Ecto neural progenitor cell (in vitro differentiated cells): ENCODE measurements around the gene TREML4.
A peak's percentile ranks its signal among the peaks of the same experiment; 100 is the strongest.
"Not testable (repeated sequence)": the region's sequence is repeated elsewhere in the genome, so short reads cannot be mapped to it uniquely, and the experiment has no call there.

Experiments
- DNase-seq: peaks from one replicate; pipeline ENCODE4 v3.0.0-alpha.2; 2018; ENCODE audit warnings: low spot score

The TREML4 gene

DNA sequence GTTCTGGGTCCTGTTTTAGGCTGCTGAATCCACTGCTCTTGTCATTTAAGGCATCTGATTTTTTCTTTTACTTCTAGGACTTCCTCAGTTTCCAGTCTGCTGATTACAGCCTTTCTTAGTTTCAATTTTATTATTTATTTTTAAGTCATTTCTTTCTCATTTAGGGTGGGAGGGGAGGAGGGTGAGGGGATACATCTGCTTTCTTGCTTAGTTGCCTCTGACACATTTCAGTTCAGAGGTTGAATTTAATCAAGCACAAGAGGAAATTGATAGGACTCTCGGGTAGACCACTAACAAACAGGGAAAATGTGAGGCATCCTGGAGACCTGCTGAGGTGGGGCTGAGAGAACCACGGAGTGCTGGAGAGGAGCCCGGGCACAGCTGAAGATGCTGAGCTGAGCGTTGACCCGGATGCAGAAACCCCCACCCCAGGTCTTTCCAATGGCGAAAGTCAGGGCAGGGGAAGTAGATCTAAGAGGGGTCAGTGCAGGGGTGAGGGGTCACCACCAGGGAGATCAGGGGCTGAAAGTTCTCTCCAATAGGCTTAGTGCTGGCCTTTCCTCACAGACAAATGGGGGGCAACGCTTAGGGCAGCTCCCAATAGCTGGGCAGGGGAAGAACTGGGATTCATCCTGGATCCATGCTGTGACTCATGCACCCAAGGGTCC is 19.6 kb upstream of the TREML4 start:
- DNase-seq: peak; percentile 30

- peak; percentile 38 for DNase-seq
Measured at GRCh38 chr6:41209547-41210320, 18.4 kb upstream of the TREML4 start.

- peak; percentile 38 for DNase-seq
Measured at GRCh38 chr6:41214559-41215238, 13.4 kb upstream of the TREML4 start.

DNA sequence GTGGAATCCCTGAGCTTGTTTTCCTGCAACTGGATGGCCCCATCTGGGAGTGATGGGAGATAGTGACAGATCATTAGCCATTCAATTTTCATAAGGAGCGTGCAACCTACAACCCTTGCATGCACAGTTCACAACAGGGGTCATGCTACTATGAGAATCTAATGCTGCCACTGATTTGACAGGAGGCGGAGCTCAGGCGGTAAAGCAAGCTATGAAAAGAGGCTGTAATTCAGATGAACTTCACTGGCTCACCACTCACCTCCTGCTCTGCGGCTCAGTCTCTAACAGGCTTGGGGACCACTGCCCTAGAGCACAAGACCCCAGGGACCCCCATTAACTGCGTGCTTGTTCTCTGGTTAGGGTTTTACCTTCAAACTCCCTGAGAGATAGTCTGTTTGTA is 12.4 kb upstream of the TREML4 start:
- no peak for DNase-seq

DNA sequence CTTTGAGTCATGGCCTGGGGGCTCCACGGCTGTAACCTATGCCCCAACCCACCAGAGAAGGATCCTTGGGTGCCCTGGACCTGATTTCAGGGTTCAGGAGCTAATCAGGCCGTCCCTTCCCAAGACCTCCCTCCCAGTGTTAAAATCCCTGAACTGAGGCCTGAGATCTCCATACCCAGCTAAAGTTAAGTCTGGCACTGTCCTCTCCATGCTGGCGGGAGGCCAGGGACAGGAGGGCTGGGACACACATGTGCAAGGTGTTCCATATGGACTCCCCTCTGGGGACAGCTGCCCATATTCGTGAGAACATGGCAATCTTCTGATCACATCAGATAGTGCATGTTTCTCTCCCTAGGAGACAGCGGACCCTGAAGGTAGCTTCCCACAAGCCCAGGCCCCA is 11.5 kb upstream of the TREML4 start:
- DNase-seq: no peak

DNA sequence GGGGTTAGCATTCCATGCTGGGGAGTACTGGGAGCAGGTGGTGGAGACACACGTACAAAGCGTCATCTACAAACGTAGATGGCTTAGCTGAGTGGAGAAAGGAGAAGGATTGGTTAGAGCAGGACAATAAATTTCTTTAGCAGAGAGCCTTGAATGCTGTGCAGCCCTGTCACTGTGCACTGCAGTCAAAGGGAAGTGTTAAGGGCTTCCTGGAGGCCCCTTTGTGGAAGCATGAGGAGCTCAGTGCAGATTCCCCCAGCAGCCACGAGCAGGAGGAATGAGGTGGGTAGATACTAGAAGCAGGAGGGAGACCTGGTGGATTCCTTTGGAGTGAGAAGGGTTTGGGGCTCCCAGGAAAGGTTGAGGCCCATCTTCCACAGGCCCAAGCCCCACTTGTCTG is 6.1 kb upstream of the TREML4 start:
- DNase-seq: no peak

DNA sequence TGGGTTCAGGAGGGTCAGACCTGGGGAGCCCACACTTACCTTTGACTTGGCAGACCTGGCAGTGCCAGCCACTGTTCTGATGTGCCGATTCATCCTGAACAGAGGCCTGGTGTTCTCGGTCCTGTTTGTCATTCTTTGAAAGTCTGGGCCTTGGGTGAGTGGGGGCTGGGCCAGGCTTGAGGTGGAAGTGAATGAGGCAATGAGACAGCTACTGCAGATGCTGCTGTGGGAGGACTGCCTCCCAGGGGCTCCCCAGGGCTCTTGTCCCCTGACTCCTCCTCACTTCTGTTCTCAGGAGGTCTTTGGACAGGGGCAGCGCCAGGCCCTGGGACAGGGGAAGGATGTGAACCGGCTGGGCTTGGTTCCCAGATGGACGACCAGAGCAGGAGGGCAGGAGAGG is 5.6 kb upstream of the TREML4 start:
- peak; percentile 34 for DNase-seq

- DNase-seq: no peak
Measured at GRCh38 chr6:41224800-41225199, 3.3 kb upstream of the TREML4 start.

DNA sequence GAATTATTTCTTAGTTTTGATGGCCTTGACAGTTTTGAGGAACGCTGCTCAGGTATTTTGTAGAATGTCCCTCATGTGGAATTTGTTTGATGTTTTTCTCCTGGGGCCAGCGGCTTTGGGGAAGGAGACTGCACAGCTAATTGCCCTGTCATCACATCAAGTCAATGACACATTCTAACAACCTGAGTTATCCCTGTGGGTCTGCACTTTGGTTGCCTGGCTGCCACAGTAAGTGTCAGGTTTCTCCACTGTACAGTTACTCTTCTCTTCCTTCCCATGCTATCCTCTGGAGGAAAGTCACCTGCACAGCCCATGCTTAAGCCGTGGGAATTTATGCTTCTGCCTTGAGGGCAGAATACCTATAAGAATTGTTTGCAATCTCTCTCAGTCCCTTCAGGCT is 1.4 kb upstream of the TREML4 start:
- DNase-seq: peak; percentile 38

- peak; percentile 43 for DNase-seq
Measured at GRCh38 chr6:41228616-41229015, 467 bp downstream of the TREML4 start.

DNA sequence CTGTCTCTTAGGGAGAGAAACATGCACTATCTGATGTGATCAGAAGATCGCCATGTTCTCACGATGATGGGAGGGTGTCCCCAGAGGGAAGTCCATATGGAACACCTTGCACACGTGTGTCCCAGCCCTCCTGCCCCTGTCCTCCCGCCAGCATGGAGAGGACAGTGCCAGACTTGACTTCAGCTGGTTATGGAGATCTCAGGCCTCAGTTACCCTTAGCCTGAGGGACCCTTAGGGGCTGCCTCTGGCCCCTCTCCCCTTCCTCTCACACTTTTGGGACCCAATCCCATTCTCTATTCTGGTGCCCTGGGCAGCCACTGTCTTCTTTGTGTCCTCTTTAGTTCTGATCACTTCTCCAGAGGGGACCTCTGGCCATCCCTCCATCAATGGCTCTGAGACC is 1.6 kb downstream of the TREML4 start:
- DNase-seq: no peak

DNA sequence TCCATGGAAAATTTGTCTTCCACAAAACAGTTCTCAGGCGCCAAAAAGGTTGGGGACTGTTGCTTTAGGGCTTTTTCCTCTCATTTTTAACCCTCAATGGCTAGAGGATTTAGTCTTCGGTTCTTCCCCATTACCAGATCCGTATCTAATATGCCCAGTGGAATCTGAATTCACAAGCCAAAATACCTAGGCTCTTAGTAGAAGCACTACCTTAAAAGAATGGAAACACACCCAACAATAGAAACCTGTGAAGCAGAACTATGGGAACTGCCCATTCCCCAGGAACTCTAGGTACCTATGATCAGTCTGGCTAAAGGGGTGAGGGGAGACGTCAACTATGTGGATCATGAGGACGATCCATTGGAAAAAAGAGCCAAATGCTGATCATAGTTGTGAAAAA is 3.1 kb downstream of the TREML4 start:
- no peak for DNase-seq

DNA sequence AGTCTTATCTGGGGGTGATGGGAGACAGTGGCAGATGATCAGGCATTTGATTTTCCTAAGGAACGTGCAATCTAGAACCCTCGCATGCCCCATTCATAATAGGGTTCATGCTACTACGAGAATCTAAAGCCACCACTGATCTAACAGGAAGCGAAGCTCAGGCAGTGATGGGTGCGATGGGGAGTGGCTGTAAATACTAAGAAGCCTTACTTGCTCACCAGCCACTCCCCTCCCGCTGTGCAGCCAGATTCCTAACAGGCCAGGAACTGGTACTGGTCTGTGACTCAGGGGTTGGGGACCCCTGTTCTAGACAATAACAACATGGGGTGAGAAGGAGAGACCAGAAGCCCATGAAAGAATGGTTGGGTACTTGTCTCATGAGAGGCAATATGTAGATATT is 4.5 kb downstream of the TREML4 start:
- DNase-seq: no peak

DNA sequence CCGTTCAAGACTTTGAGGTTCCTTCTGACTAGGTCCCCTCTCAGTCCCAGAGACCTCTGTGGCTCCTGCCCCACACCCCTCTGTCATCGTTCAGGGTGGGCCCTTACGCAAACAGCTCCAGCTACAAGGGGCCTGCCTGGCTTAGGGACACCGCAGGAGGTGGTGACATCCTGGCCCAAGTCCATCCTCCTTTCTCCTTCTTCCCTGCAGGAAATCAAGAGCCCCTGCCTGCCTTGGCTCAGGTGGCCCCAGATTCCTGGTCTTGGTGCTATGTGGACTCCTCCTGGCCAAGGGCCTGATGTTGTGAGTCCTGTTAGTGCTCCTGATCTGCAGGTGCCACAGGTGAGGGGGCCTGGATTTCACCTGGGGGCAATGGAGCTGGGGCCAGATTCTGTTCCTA is 8.1 kb downstream of the TREML4 start:
- DNase-seq: no peak

DNA sequence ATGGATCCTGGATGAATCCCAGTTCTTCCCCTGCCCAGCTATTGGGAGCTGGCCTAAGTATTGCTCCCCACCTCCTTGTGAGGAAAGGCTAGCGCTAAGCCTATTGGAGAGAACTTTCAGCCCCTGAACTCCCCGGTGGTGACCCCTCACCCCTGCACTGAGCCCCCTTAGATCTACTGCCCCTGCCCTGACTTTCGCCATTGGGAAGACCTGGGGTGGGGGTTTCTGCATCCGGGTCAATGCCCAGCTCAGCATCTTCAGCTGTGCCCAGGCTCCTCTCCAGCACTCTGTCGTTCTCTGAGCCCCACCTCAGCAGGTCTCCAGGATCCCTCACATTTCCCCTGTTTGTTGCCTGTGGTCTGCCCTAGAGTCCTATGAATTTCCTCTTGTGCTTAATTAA is 9.0 kb downstream of the TREML4 start:
- DNase-seq: no peak

DNA sequence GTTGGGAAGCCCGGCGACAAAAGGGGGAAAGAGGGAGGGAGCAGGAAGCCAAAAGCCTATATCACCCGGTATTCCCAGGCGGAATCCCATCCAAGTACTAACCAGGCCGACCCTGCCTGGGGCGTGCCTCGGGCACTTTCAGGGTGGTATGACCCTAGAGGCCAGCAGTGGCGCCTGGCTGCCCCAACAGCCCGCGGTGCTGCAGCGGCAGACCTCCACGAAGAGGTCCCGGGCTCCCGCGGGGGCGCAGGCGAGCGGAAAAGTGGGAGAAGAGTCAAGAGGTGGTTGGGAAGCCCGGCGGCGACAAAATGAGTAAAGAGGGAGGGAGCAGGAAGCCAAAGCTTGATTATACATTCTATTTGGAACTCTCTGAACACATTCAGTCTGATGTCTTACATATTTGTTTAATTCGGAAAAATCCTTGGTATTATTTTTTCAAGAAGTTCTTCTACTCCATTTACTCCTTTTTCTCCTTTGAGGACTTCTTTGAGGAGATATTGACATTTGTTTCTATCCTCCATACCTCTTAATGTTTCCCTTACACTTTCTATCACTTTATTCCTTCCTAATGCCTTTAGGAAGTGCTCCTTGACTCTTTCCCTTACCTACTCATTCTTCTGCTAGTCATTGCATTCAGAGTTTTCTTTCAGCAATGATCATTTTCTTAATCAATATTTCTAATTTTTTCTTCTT is 11.5 kb downstream of the TREML4 start:
- peak; percentile 75 for DNase-seq

DNA sequence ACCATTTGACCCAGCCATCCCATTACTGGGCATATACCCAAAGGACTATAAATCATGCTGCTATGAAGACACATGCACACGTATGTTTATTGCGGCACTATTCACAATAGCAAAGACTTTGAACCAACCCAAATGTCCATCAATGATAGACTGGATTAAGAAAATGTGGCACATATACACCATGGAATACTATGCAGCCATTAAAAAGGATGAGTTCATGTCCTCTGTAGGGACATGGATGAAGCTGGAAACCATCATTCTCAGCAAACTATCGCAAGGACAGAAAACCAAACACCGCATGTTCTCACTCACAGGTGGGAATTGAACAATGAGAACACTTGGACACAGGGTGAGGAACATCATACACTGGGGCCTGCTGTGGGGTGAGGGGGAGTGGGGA is 18.4 kb downstream of the TREML4 start:
- not testable (repeated sequence) for DNase-seq

DNA sequence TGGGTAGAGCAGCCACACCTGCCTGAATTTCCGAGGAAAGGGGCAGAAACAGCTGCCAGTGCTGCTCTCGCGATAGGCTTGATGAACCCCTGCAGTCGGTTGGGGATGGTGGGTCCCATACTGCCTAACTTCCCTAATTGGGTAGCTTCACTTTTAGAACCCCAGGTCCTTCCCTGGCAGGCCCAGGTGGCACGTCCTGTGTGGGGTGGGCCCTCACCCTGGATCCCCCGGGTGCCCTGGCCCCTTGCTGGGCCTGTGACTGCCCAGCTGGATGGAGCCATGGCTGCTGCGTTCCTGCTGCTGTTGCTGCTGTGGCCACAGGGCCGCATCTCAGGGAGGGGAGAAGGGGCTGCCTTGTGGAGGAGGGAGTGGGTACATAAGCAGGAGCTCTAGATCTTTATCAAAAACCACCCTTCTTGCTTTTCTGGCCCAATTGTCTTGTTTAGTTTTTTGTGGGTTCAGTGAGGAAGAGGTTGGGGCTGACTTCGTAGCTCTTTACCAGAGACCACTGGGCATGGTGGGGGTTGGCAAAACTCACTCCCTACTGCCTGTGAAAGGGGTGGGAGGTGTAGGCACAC is 19.2 kb downstream of the TREML4 start:
- DNase-seq: no peak

- no peak for DNase-seq
Measured at GRCh38 chr6:41247882-41248705, 19.9 kb downstream of the TREML4 start.

DNA sequence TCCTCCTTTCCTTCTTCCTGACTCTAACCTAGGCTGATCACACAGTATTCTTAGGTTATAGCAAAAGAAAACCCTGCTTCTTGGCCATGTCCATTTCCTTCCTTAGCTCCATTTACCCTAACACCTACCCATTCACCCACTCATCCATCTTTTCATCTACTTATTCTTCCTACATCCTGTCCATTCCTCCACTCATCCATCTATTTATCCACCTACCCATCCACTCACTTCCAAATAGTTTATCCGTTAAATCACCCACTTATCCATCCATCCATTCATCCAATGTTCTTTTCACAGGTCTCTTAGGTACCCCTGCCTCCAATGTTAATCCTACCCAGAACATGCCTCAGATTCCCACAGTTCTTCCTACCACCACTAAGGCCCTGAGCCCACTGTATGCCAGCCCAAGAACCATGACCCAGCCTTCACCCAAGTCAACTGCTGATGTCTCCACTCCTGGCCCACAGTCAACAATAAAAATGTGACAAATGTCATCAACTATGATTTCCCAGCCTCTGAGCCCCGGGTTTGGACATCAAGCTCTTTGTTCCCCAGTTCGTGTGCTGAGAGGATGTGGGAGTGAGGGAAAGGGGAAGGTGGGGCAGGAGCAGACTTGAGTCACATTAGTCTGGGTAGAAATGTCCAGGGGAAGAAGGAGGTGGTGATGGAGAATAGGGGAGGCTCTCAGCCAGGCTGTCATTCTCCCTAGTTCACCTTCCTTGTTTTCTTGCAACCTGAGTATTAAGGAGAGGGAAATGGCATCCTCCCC is 24.4 kb downstream of the TREML4 start:
- no peak for DNase-seq

DNA sequence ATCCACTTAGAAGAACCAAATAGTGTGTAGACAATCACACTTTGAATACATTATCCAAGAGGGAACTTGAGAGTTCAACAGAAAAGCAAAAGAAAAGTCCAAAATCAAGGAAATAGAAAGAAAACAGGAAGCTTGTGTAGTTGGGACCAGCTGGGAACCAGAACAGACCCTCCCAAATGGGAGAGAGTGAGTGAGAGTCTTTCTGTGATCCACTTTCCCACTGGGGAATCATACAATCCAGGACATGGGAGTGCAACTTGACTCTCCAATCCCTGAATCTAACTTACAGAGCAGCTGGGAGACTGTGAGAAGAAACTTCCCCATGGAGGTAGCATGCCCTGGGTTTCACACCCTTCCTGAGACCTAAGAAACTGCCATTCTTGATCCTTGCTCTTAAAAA is 27.0 kb downstream of the TREML4 start:
- DNase-seq: no peak
